Measurements from ENCODE around the gene OR4E1.

The OR4E1 gene

GRCh38 chr14:21626491-21627230, 47.0 kb downstream of the OR4E1 start:
- no peaks in the 10 kb centered on the region for H3K9me3 ChIP-seq (ENCODE audit: control insufficient read depth, low read length)

More at GRCh38 chr14:21626491-21627230, 47.0 kb downstream of the OR4E1 start:
- Histone ChIP-seq H3K9ac (no peak overlapping the region), H3K4me3 (ENCODE audit: low read depth, low read length) (no peak overlapping the region), H3K36me3 (ENCODE audit: control insufficient read depth, insufficient read depth, low read length) (no peaks in the 10 kb centered on the region), H3K4me2 (ENCODE audit: low read length) (no peak overlapping the region), H3K27ac (no peak overlapping the region), H3K79me2 (no peaks in the 10 kb centered on the region), H3K4me1 (no peaks in the 10 kb centered on the region), H3K27me3 (ENCODE audit: control insufficient read depth, insufficient read depth, low read length) (no peaks in the 10 kb centered on the region), H2AFZ (no peak overlapping the region)
- TF ChIP-seq, protein P1, sequence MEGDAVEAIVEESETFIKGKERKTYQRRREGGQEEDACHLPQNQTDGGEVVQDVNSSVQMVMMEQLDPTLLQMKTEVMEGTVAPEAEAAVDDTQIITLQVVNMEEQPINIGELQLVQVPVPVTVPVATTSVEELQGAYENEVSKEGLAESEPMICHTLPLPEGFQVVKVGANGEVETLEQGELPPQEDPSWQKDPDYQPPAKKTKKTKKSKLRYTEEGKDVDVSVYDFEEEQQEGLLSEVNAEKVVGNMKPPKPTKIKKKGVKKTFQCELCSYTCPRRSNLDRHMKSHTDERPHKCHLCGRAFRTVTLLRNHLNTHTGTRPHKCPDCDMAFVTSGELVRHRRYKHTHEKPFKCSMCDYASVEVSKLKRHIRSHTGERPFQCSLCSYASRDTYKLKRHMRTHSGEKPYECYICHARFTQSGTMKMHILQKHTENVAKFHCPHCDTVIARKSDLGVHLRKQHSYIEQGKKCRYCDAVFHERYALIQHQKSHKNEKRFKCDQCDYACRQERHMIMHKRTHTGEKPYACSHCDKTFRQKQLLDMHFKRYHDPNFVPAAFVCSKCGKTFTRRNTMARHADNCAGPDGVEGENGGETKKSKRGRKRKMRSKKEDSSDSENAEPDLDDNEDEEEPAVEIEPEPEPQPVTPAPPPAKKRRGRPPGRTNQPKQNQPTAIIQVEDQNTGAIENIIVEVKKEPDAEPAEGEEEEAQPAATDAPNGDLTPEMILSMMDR (IDR thresholded peaks at IDR 0.05) = no peak
